Measurements from ENCODE around the gene UQCRH. TPM values are rescaled to one million over a fixed set of nuclear protein-coding genes. Genes with fewer than 3 reads are reported as not detected.
A peak's percentile ranks its signal among the peaks of the same experiment; 100 is the strongest.

The UQCRH gene
- total RNA-seq (100 to 1,000 TPM; 172 to 193 TPM), polyA plus RNA-seq (ENCODE audit: insufficient read length in 6 of 6) (100 to 1,000 TPM; 322 to 370 (median 344) TPM)
- long read RNA-seq, donor 1, transcript UQCRH-201 (4 exons, 604 nt): major isoform, 306 of 435 reads
- long read RNA-seq, donor 1, transcript UQCRH-205 (5 exons, 674 nt): minor isoform, 18 of 435 reads
- long read RNA-seq, donor 1, transcript UQCRH-202 (2 exons, 621 nt): minor isoform, 21 of 435 reads
- long read RNA-seq, donor 1, partial matches to known transcripts: 23 of 435 reads
- long read RNA-seq, donor 1, other reads (novel, unspliced or antisense): 65 of 435 reads
- long read RNA-seq, donor 2, transcript UQCRH-202 (2 exons, 621 nt): minor isoform, 24 of 375 reads
- long read RNA-seq, donor 2, transcript UQCRH-205 (5 exons, 674 nt): minor isoform, 15 of 375 reads
- long read RNA-seq, donor 2, transcript UQCRH-201 (4 exons, 604 nt): major isoform, 230 of 375 reads
- long read RNA-seq, donor 2, partial matches to known transcripts: 34 of 375 reads
- long read RNA-seq, donor 2, other reads (novel, unspliced or antisense): 71 of 375 reads
- long read RNA-seq, donor 3, transcript UQCRH-205 (5 exons, 674 nt): minor isoform, 21 of 330 reads
- long read RNA-seq, donor 3, transcript UQCRH-202 (2 exons, 621 nt): minor isoform, 6 of 330 reads
- long read RNA-seq, donor 3, transcript UQCRH-201 (4 exons, 604 nt): major isoform, 247 of 330 reads
- long read RNA-seq, donor 3, partial matches to known transcripts: 0 of 330 reads
- long read RNA-seq, donor 3, other reads (novel, unspliced or antisense): 55 of 330 reads
- long read RNA-seq, donor 4, transcript UQCRH-205 (5 exons, 674 nt): minor isoform, 23 of 320 reads
- long read RNA-seq, donor 4, transcript UQCRH-201 (4 exons, 604 nt): major isoform, 286 of 320 reads
- long read RNA-seq, donor 4, partial matches to known transcripts: 0 of 320 reads
- long read RNA-seq, donor 4, other reads (novel, unspliced or antisense): 8 of 320 reads
- long read RNA-seq, donor 5, transcript UQCRH-205 (5 exons, 674 nt): minor isoform, 22 of 354 reads
- long read RNA-seq, donor 5, transcript UQCRH-202 (2 exons, 621 nt): minor isoform, 19 of 354 reads
- long read RNA-seq, donor 5, transcript UQCRH-201 (4 exons, 604 nt): major isoform, 257 of 354 reads
- long read RNA-seq, donor 5, partial matches to known transcripts: 12 of 354 reads
- long read RNA-seq, donor 5, other reads (novel, unspliced or antisense): 44 of 354 reads
- long read RNA-seq, donor 6, transcript UQCRH-205 (5 exons, 674 nt): minor isoform, 23 of 458 reads
- long read RNA-seq, donor 6, transcript UQCRH-201 (4 exons, 604 nt): major isoform, 347 of 458 reads
- long read RNA-seq, donor 6, transcript UQCRH-202 (2 exons, 621 nt): minor isoform, 14 of 458 reads
- long read RNA-seq, donor 6, partial matches to known transcripts: 12 of 458 reads
- long read RNA-seq, donor 6, other reads (novel, unspliced or antisense): 57 of 458 reads
- long read RNA-seq, donor 7, transcript UQCRH-201 (4 exons, 604 nt): major isoform, 158 of 206 reads
- long read RNA-seq, donor 7, transcript UQCRH-205 (5 exons, 674 nt): minor isoform, 12 of 206 reads
- long read RNA-seq, donor 7, transcript UQCRH-202 (2 exons, 621 nt): minor isoform, 8 of 206 reads
- long read RNA-seq, donor 7, partial matches to known transcripts: 16 of 206 reads
- long read RNA-seq, donor 7, other reads (novel, unspliced or antisense): 10 of 206 reads
- long read RNA-seq, donor 8, transcript UQCRH-202 (2 exons, 621 nt): minor isoform, 8 of 142 reads
- long read RNA-seq, donor 8, transcript UQCRH-201 (4 exons, 604 nt): major isoform, 120 of 142 reads
- long read RNA-seq, donor 8, partial matches to known transcripts: 5 of 142 reads
- long read RNA-seq, donor 8, other reads (novel, unspliced or antisense): 6 of 142 reads
- long read RNA-seq, donor 9, partial matches to known transcripts: 0 of 4 reads
- long read RNA-seq, donor 9, other reads (novel, unspliced or antisense): 0 of 4 reads
- long read RNA-seq, donor 10, transcript UQCRH-205 (5 exons, 674 nt): minor isoform, 9 of 178 reads
- long read RNA-seq, donor 10, transcript UQCRH-201 (4 exons, 604 nt): major isoform, 165 of 178 reads
- long read RNA-seq, donor 10, partial matches to known transcripts: 1 of 178 reads
- long read RNA-seq, donor 10, other reads (novel, unspliced or antisense): 2 of 178 reads
- long read RNA-seq, donor 11, transcript UQCRH-201 (4 exons, 604 nt): major isoform, 282 of 392 reads
- long read RNA-seq, donor 11, transcript UQCRH-205 (5 exons, 674 nt): minor isoform, 41 of 392 reads
- long read RNA-seq, donor 11, transcript UQCRH-202 (2 exons, 621 nt): minor isoform, 20 of 392 reads
- long read RNA-seq, donor 11, partial matches to known transcripts: 8 of 392 reads
- long read RNA-seq, donor 11, other reads (novel, unspliced or antisense): 39 of 392 reads
- long read RNA-seq, donor 12, transcript UQCRH-202 (2 exons, 621 nt): minor isoform, 8 of 208 reads
- long read RNA-seq, donor 12, transcript UQCRH-201 (4 exons, 604 nt): major isoform, 159 of 208 reads
- long read RNA-seq, donor 12, transcript UQCRH-205 (5 exons, 674 nt): minor isoform, 12 of 208 reads
- long read RNA-seq, donor 12, partial matches to known transcripts: 10 of 208 reads
- long read RNA-seq, donor 12, other reads (novel, unspliced or antisense): 19 of 208 reads

DNA sequence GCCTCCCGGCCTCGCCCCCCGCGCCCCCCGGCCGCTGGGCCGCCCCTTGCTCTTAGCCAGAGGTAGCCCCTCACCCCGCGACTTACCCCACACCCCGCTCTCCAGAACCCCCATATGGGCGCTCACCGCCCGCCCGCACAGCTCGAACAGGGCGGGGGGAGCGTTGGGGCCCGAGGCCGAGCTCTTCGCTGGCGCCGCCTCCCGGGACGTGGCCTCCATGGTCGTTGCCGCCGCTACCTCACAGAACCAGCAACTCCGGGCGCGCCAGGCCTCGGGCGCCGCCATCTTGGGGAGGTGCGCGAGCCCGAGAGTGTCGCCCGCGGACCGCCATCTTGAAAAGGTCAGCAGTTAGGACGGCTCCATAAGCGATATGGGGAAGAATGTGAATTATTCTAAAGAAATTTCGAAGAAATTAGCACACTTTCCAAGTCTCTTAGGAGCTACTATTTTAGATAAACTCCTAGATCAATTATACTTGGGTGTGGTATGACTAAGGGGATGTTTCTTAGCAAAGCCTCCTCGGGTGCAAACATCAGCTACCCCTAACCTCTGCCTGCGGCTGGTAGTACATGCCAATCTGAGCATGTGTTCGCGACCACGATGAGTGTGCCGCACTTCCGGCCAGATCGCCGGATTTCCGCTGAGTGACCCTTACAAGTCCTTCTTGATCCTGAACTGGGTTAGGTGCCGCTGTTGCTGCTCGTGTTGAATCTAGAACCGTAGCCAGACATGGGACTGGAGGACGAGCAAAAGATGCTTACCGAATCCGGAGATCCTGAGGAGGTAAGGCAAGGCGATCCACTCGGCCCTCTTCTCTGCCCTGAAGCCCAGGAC lies at the start of gene UQCRH, which contains the start of gene LRRC41:
TSS of gene UQCRH (plus strand) at position 661 of the 834 bp plus-strand sequence. CDS start at position 730, 69 bp downstream.
TSS of gene LRRC41 (minus strand) at position 579 of the 834 bp plus-strand sequence. CDS start at position 285, 294 bp downstream.
- intact Hi-C loops (cut with DNase I): no loop called here
- Histone ChIP-seq H3K4me1 (peaks cover 21 to 62% of the 10 kb centered on the region in 2 donors), H3K36me3 (peaks cover 0 to 7% of the 10 kb centered on the region in 2 donors), H3K27me3 (no peaks in the 10 kb centered on the region), H3K9me3 (no peaks in the 10 kb centered on the region), H3K27ac (peak within 1 kb of the TSS; percentile 96 to 98), H3K4me3 (peak within 1 kb of the TSS; percentile 89 to 94)
- peak; percentile 95 to 97 (median 96) for DNase-seq
- ATAC-seq: peak; percentile 90
- TF ChIP-seq, protein P1, sequence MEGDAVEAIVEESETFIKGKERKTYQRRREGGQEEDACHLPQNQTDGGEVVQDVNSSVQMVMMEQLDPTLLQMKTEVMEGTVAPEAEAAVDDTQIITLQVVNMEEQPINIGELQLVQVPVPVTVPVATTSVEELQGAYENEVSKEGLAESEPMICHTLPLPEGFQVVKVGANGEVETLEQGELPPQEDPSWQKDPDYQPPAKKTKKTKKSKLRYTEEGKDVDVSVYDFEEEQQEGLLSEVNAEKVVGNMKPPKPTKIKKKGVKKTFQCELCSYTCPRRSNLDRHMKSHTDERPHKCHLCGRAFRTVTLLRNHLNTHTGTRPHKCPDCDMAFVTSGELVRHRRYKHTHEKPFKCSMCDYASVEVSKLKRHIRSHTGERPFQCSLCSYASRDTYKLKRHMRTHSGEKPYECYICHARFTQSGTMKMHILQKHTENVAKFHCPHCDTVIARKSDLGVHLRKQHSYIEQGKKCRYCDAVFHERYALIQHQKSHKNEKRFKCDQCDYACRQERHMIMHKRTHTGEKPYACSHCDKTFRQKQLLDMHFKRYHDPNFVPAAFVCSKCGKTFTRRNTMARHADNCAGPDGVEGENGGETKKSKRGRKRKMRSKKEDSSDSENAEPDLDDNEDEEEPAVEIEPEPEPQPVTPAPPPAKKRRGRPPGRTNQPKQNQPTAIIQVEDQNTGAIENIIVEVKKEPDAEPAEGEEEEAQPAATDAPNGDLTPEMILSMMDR (IDR thresholded peaks at IDR 0.05): no peak

DNA sequence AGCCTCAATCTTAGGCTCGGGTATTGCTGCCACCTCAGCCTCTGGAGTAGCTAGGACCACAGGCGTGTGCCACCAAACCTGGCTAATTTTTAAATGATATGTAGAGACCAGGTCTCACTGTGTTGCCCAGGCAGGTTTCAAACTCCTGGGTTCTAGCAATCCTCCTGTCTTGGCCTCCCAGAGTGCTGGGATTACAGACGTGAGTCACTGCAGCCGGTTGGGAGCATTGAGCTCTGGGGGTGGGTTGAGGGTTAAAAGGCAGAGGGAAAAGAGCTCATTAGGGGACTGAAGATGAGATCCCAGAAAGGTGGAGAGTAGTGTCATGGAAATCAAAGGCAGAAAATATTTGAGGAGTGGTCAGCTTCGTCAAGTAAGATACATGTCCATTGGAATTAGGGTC lies 48.8 kb upstream of the UQCRH start:
- TF ChIP-seq, protein P1 (IDR thresholded peaks at IDR 0.05): no peak
- intact Hi-C loops (cut with DNase I): no loop called here
- no peak for ATAC-seq

DNA sequence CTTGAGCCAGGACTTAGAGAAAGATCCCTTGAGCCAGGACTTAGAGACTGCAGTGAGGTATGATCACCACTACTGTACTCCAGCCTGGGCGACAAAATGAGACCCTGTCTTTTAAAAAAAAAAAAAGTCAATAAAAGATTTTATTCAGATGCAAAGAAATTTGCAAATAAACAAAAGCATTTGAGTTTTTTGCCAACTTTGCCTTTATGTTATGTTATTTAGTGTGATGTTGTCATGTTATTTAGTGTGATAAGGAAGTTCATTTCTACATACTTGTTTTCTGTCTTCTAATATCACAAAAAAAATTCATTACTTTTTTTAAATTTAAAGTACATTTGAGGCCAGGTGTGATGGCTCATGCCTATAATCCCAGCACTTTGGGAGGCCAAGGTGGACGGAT lies 47.0 kb upstream of the UQCRH start:
- Histone ChIP-seq H3K4me3 (no peak overlapping the region), H3K9me3 (no peaks in the 10 kb centered on the region), H3K27me3 (no peaks in the 10 kb centered on the region), H3K36me3 (peaks cover 0 to 6% of the 10 kb centered on the region in 2 donors), H3K27ac (no peak overlapping the region), H3K4me1 (no peaks in the 10 kb centered on the region)
- DNase-seq (no peak), ATAC-seq (no peak)
- intact Hi-C loops (cut with DNase I): no loop called here
- TF ChIP-seq, protein P1 (IDR thresholded peaks at IDR 0.05): no peak

More for the DNA sequence above, 48.8 kb upstream of the UQCRH start:
- Histone ChIP-seq H3K36me3 (no peaks in the 10 kb centered on the region), H3K9me3 (no peaks in the 10 kb centered on the region), H3K4me3 (no peak overlapping the region), H3K4me1 (no peaks in the 10 kb centered on the region), H3K27ac (no peak overlapping the region), H3K27me3 (no peaks in the 10 kb centered on the region)
- no peak for DNase-seq
